Neuronal stem cell (in vitro differentiated cells): ENCODE data around the gene GCHFR.

ENCODE experiments used
- DNase-seq: peaks from one replicate; pipeline ENCODE4 v3.0.0-alpha.2; 2013; ENCODE audit warnings: low spot score
- H2AFZ ChIP-seq: one replicate; pipeline ENCODE4 v1.6.1; 2013; ENCODE audit warnings: mild to moderate bottlenecking, low read length, inconsistent platforms
- H2AK5ac ChIP-seq: 2 replicates; pipeline ENCODE4 v1.6.1; 2013; ENCODE audit warnings: low read depth, mild to moderate bottlenecking, inconsistent platforms, low read length, moderate library complexity, mixed read lengths
- H2BK120ac ChIP-seq: 2 replicates; pipeline ENCODE4 v1.6.1; 2013; ENCODE audit warnings: low read depth, mild to moderate bottlenecking, inconsistent platforms, low read length, moderate library complexity, mixed read lengths
- H2BK12ac ChIP-seq: one replicate; pipeline ENCODE4 v1.6.1; 2013; ENCODE audit warnings: low read length, inconsistent platforms
- H2BK15ac ChIP-seq: 2 replicates; pipeline ENCODE4 v1.6.1; 2013; ENCODE audit warnings: mild to moderate bottlenecking, low read length, inconsistent platforms, mixed read lengths
- H2BK5ac ChIP-seq: one replicate; pipeline ENCODE4 v1.6.1; 2013; ENCODE audit warnings: inconsistent platforms, mild to moderate bottlenecking, low read length, moderate library complexity
- H3K14ac ChIP-seq: one replicate; pipeline ENCODE4 v1.6.1; 2013; ENCODE audit warnings: low read length, inconsistent platforms
- H3K18ac ChIP-seq: 2 replicates; pipeline ENCODE4 v1.6.1; 2013; ENCODE audit warnings: low read length, inconsistent platforms
- H3K23ac ChIP-seq: 2 replicates; pipeline ENCODE4 v1.6.1; 2013; ENCODE audit warnings: low read depth, mild to moderate bottlenecking, mixed read lengths, low read length, inconsistent platforms; ENCODE audit not compliant: poor library complexity
- H3K27ac ChIP-seq: replicated peaks from 3 replicates; pipeline ENCODE4 v1.5.1; 2013; ENCODE audit warnings: low read length, inconsistent platforms
- H3K27me3 ChIP-seq, 3 experiments: 2 replicates each; pipeline ENCODE4 v1.6.1; 2013; ENCODE audit warnings: low read length in 3 of 3, mild to moderate bottlenecking in 2 of 3, inconsistent platforms in 1 of 3, low read depth in 1 of 3, mixed read lengths in 1 of 3, moderate library complexity in 1 of 3; ENCODE audit not compliant: control insufficient read depth in 3 of 3, insufficient read depth in 3 of 3
- H3K36me3 ChIP-seq, 2 donors: replicated peaks in 1 of 2; 2 replicates each; pipeline ENCODE4 v1.6.1; 2013; ENCODE audit warnings: low read length in 2 of 2; ENCODE audit not compliant: control insufficient read depth in 2 of 2, insufficient read depth in 2 of 2
- H3K4ac ChIP-seq: 2 replicates; pipeline ENCODE4 v1.6.1; 2013; ENCODE audit warnings: inconsistent platforms, mild to moderate bottlenecking, low read length, moderate library complexity
- H3K4me1 ChIP-seq, 2 donors: 1 replicate in 1 of 2; 2 replicates in 1 of 2; pipeline ENCODE4 v1.6.1; 2013; ENCODE audit warnings: low read length in 2 of 2, low read depth in 1 of 2; ENCODE audit not compliant: control insufficient read depth in 2 of 2, insufficient read depth in 1 of 2
- H3K4me2 ChIP-seq: one replicate; pipeline ENCODE4 v1.6.1; 2013; ENCODE audit warnings: mild to moderate bottlenecking, low read length, inconsistent platforms; ENCODE audit not compliant: insufficient read depth, poor library complexity, severe bottlenecking
- H3K4me3 ChIP-seq, 2 donors: 2 replicates each; pipeline ENCODE4 v1.5.1; 2013; ENCODE audit warnings: low read length in 2 of 2, mild to moderate bottlenecking in 2 of 2, inconsistent platforms in 1 of 2, moderate library complexity in 1 of 2
- H3K79me1 ChIP-seq: one replicate; pipeline ENCODE4 v1.6.1; 2013; ENCODE audit warnings: low read depth, mild to moderate bottlenecking, inconsistent platforms, low read length, moderate library complexity
- H3K9ac ChIP-seq: one replicate; pipeline ENCODE4 v1.6.1; 2013; ENCODE audit warnings: mild to moderate bottlenecking, low read depth, low read length, inconsistent platforms; ENCODE audit not compliant: poor library complexity
- H3K9me3 ChIP-seq, 2 donors: replicated peaks in 1 of 2; 2 replicates each; pipeline versions ENCODE3 to v1.6.1; 2013; ENCODE audit warnings: low read length in 2 of 2, mild to moderate bottlenecking in 2 of 2, inconsistent platforms in 1 of 2, low read depth in 1 of 2, mixed read lengths in 1 of 2, moderate library complexity in 1 of 2; ENCODE audit not compliant: control insufficient read depth in 2 of 2, insufficient read depth in 1 of 2
- H4K8ac ChIP-seq: one replicate; pipeline ENCODE4 v1.6.1; 2013; ENCODE audit warnings: low read depth, mild to moderate bottlenecking, inconsistent platforms, low read length, moderate library complexity
- H4K91ac ChIP-seq: one replicate; pipeline ENCODE4 v1.6.1; 2013; ENCODE audit warnings: low read length, low read depth, mild to moderate bottlenecking, inconsistent platforms; ENCODE audit not compliant: poor library complexity
- WGBS, 2 donors: extraction: QIAGEN DNeasy Blood & Tissue Kit; methylation state at CpG; one replicate each; pipeline ENCODE4 v1.1.7; 2013; ENCODE audit warnings: missing lambda C conversion rate in 2 of 2, mixed read lengths in 1 of 2; ENCODE audit not compliant: insufficient read length in 2 of 2, insufficient replicate concordance in 1 of 2; ENCODE audit errors: extremely low coverage in 2 of 2; 5-methylcytosine and 5-hydroxymethylcytosine counted together

The GCHFR gene

GRCh38 chr15:40787344-40787841, 23.5 kb downstream of the GCHFR start:
- H3K4ac ChIP-seq = no peak overlapping the region
- no peak overlapping the region for H2BK120ac ChIP-seq
- H3K79me1 ChIP-seq = peaks cover 1% of the 10 kb centered on the region
- no peak overlapping the region for H2AFZ ChIP-seq
- WGBS, 2 donors = no CpG with 5 or more reads among the region's 4 CpGs
- no peak overlapping the region for H2BK12ac ChIP-seq
- no peak overlapping the region for H4K91ac ChIP-seq
- DNase-seq = no peak
- H2BK5ac ChIP-seq = no peak overlapping the region
- no peak overlapping the region for H3K18ac ChIP-seq
- no peaks in the 10 kb centered on the region for H3K27me3 ChIP-seq
- H3K9ac ChIP-seq = no peak overlapping the region
- H4K8ac ChIP-seq = no peak overlapping the region
- H3K4me2 ChIP-seq = no peak overlapping the region
- peaks cover 0 to 9% of the 10 kb centered on the region in 2 donors for H3K36me3 ChIP-seq
- no peak overlapping the region for H3K4me3 ChIP-seq
- peaks cover 0 to 2% of the 10 kb centered on the region in 2 donors for H3K4me1 ChIP-seq
- H3K9me3 ChIP-seq = no peaks in the 10 kb centered on the region
- H3K14ac ChIP-seq = no peak overlapping the region
- H3K27ac ChIP-seq = no peak overlapping the region
- H2BK15ac ChIP-seq = no peak overlapping the region
- no peak overlapping the region for H3K23ac ChIP-seq
- no peak overlapping the region for H2AK5ac ChIP-seq

GRCh38 chr15:40787991-40788390, 24.1 kb downstream of the GCHFR start:
- no peak for DNase-seq

GRCh38 chr15:40789119-40789518, 25.3 kb downstream of the GCHFR start:
- Histone ChIP-seq H3K4me2 (no peak overlapping the region), H3K18ac (no peak overlapping the region), H3K4me3 (no peak overlapping the region), H3K9me3 (no peaks in the 10 kb centered on the region), H3K4ac (no peak overlapping the region), H2AK5ac (peak overlapping the region; percentile 13), H3K4me1 (peaks cover 0 to 2% of the 10 kb centered on the region in 2 donors), H3K27ac (no peak overlapping the region), H3K9ac (no peak overlapping the region), H4K8ac (no peak overlapping the region), H3K27me3 (no peaks in the 10 kb centered on the region), H3K36me3 (peaks cover 0 to 12% of the 10 kb centered on the region in 2 donors), H2BK15ac (no peak overlapping the region), H3K79me1 (peaks cover 1% of the 10 kb centered on the region), H2BK120ac (no peak overlapping the region), H4K91ac (no peak overlapping the region), H2BK5ac (no peak overlapping the region), H2AFZ (no peak overlapping the region), H2BK12ac (no peak overlapping the region), H3K23ac (no peak overlapping the region), H3K14ac (no peak overlapping the region)
- WGBS, 2 donors = no CpG with 5 or more reads among the region's 5 CpGs
- DNase-seq = no peak

More at GRCh38 chr15:40787991-40788390, 24.1 kb downstream of the GCHFR start:
- no peak overlapping the region for H4K8ac ChIP-seq
- no peaks in the 10 kb centered on the region for H3K27me3 ChIP-seq
- H3K18ac ChIP-seq = no peak overlapping the region
- no peaks in the 10 kb centered on the region for H3K9me3 ChIP-seq
- H3K4me3 ChIP-seq = no peak overlapping the region
- H2BK12ac ChIP-seq = no peak overlapping the region
- no peak overlapping the region for H2AK5ac ChIP-seq
- peaks cover 0 to 2% of the 10 kb centered on the region in 2 donors for H3K4me1 ChIP-seq
- H2BK5ac ChIP-seq = no peak overlapping the region
- H2AFZ ChIP-seq = no peak overlapping the region
- peak overlapping the region; percentile 50 for H3K9ac ChIP-seq
- peaks cover 1% of the 10 kb centered on the region for H3K79me1 ChIP-seq
- H3K4ac ChIP-seq = no peak overlapping the region
- H3K14ac ChIP-seq = no peak overlapping the region
- H3K36me3 ChIP-seq = peaks cover 0 to 12% of the 10 kb centered on the region in 2 donors
- no peak overlapping the region for H2BK15ac ChIP-seq
- no peak overlapping the region for H3K23ac ChIP-seq
- no peak overlapping the region for H3K27ac ChIP-seq
- no peak overlapping the region for H4K91ac ChIP-seq
- WGBS, 2 donors = no CpG with 5 or more reads among the region's 6 CpGs
- H3K4me2 ChIP-seq = no peak overlapping the region
- H2BK120ac ChIP-seq = no peak overlapping the region

- no peak overlapping the region for H2BK5ac ChIP-seq
- peaks cover 1% of the 10 kb centered on the region for H3K79me1 ChIP-seq
- no peak overlapping the region for H3K27ac ChIP-seq
- no peak overlapping the region for H2AFZ ChIP-seq
- H3K18ac ChIP-seq = no peak overlapping the region
- H4K8ac ChIP-seq = no peak overlapping the region
- peaks cover 0 to 2% of the 10 kb centered on the region in 2 donors for H3K4me1 ChIP-seq
- no peak overlapping the region for H2BK12ac ChIP-seq
- H3K14ac ChIP-seq = no peak overlapping the region
- no peak overlapping the region for H2BK120ac ChIP-seq
- no peak overlapping the region for H2AK5ac ChIP-seq
- H3K23ac ChIP-seq = no peak overlapping the region
- no peak overlapping the region for H3K4me3 ChIP-seq
- no peak overlapping the region for H3K4me2 ChIP-seq
- no CpG with 5 or more reads among the region's 8 CpGs for WGBS, 2 donors
- peaks cover 0 to 12% of the 10 kb centered on the region in 2 donors for H3K36me3 ChIP-seq
- H3K27me3 ChIP-seq = no peaks in the 10 kb centered on the region
- H3K9me3 ChIP-seq = no peaks in the 10 kb centered on the region
- no peak overlapping the region for H4K91ac ChIP-seq
- H3K4ac ChIP-seq = no peak overlapping the region
- H2BK15ac ChIP-seq = no peak overlapping the region
- DNase-seq = no peak
- no peak overlapping the region for H3K9ac ChIP-seq
Measured at GRCh38 chr15:40789999-40790398, 26.1 kb downstream of the GCHFR start.
